GM13976 (cell line): ENCODE measurements around the gene G6PC3.

Source experiments
- DNase-seq: peaks from one replicate; pipeline ENCODE4 v3.0.0; 2012; ENCODE audit warnings: low spot score
- CTCF ChIP-seq: IDR thresholded peaks from 2 replicates; pipeline ENCODE4 v1.5.1; 2012; ENCODE audit warnings: borderline replicate concordance, mild to moderate bottlenecking; ENCODE audit not compliant: insufficient read depth; ENCODE audit errors: extremely low read depth, missing control alignments, control extremely low read depth
- in situ Hi-C: fragments of 300-500 bp; cut with MboI; formaldehyde crosslinking; loops from one replicate; pipeline ENCODE4 v1.12.0; 2022; ENCODE audit warnings: low sequenced_read_pairs, mixed read lengths, inconsistent platforms; ENCODE audit not compliant: unreplicated experiment

The G6PC3 gene

DNA sequence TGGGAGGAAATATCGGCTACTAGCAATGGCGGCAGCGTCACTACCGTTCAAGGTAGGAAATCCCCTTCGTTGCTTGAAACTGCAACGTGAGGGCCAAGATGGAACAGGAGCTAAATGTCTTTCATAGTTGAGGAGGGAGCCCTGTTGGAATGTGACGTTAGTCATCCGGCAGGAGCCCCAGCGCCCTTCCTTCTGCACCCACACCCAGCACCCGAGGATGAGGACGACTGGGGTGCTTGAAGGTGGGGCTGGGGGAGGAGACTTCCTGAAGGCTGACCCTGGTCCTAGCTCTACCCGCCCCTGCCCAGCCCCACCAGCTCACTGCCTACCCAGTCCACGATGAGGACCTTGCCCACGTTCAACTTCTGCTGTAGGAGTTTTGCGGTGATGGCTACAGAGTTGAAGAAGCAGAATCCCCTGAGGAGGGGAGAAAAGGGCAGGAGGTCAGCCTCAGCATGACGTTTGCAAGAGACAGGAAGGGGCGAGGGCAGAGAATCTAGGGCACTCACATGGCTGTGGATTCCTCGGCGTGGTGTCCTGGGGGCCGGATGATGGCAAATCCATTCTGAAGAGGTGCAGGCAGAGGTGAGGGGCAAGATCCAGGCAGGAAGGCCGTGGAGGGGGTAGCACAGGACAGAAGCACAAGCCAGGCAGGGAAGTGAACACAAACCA is 11.9 kb downstream of the G6PC3 start:
- TF ChIP-seq CTCF = no peak
- no peak for DNase-seq
- in situ Hi-C loops = no loop called here

- no peak for TF ChIP-seq CTCF
- no peak for DNase-seq
- in situ Hi-C loops = no loop called here
Observed at GRCh38 chr17:44083250-44083849, 12.8 kb downstream of the G6PC3 start.

DNA sequence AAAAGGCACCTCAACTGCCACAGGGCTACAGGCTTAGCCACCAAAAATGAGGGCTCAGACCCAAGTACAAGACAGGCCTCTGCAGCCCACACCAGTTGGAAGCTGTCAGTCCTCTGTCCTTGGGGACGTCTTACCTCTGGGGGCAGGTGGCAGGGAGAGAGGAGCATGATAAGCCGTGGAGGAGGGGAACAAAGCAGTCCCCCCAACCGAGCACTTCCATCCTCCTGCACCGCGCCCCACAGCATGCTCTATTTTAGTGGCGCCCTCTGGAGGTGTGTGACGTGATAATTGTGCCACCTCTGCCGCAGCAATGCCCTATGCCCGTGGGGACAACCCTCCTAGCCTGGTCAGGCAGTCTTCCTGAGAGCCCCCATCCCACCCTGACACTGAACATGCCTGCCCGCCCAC is 13.6 kb downstream of the G6PC3 start:
- in situ Hi-C loops = no loop called here
- no peak for TF ChIP-seq CTCF
- peak; percentile 61 for DNase-seq

DNA sequence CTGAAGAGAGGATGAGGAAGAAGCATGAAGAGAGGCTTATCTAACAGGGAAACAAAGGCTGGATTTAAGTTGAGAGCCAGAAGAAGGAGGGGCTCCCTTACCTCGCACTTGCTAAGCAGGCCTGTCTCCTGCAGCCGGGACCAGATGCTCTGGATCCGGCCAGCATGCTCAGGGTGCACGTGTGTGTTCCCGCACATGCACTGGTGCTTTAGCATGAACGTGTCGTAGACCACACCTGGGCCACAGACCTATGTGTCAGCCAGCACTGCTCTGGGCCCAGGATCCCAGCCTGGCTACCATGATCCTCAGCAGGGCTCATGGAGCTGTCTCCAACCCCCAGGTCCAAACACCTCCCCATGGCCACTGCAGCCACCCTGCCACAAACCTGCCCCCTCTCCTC is 14.4 kb downstream of the G6PC3 start:
- in situ Hi-C loops = no loop called here
- no peak for DNase-seq
- no peak for TF ChIP-seq CTCF

- in situ Hi-C loops = no loop called here
- TF ChIP-seq CTCF = no peak
- no peak for DNase-seq
Observed at GRCh38 chr17:44085908-44086307, 15.4 kb downstream of the G6PC3 start.

DNA sequence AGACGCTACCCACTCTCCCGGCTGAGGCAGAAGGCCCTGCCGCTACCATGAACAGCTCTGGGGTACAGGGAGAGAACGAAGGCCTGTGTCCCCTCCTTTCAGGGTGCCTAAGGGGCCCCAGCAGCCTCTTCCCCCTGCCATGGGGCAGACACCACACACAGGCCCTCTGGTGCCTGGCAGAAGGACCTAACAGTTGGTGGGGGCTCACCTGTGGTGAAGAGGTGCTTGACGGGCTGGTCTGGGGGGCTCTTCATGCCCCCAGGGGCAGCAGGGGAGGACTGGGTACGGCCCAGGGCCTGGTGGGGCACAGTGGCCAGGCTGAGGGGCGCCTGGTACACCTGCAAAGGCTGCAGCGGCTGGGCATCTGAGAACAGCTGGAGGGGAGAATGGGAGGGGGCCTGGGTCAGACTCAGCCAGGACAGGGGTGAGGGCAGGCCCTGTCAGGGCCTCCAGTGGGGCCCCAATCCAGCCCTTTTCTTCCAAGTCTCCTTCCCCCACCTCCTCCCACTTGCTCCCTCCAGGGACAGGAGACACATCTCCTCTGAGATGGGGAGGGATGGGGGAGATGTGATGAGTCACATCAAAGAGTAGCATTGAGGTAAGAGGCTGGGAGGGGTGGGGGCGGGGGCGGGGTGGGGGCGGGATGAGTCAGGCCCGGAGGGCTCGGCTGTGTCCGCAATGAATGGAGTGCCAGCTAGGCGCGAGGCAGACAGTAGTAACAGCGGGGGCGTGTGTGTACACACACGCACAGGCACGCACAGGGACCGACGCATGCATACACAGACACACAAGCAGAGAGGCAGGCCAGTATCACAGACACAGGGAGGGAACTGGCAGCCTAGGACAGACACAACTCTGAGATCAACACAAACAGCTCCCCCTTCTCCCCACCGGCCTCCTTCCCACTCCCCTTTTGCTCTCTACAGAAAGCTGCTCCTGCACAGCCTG is 16.1 kb downstream of the G6PC3 start:
- DNase-seq = no peak
- no peak for TF ChIP-seq CTCF
- in situ Hi-C loops = no loop called here
